Retinal pigment epithelial cell (primary cell): ENCODE data around the gene PFKM.
A peak's percentile ranks its signal among the peaks of the same experiment; 100 is the strongest.

Source experiments
- DNase-seq: peaks from one replicate; pipeline ENCODE4 v3.0.0-alpha.2; 2010; ENCODE audit warnings: low read depth
- H3K4me3 ChIP-seq: 2 replicates; pipeline ENCODE4 v1.5.1; 2011; ENCODE audit warnings: mild to moderate bottlenecking, low read length, control low read depth, moderate library complexity
- CTCF ChIP-seq: conservative IDR thresholded peaks from 2 replicates; pipeline ENCODE4 v1.5.1; 2011; ENCODE audit warnings: low read depth, low read length, control low read depth, inconsistent platforms

PFKM gene

GRCh38 chr12:48185181-48185919 lies 66.2 kb downstream of the PFKM start:
- no peak for DNase-seq
- TF ChIP-seq CTCF: no peak
- H3K4me3 ChIP-seq: no peak overlapping the region

GRCh38 chr12:48187916-48188695 lies 68.9 kb downstream of the PFKM start:
- no peak overlapping the region for H3K4me3 ChIP-seq
- TF ChIP-seq CTCF: no peak

GRCh38 chr12:48189331-48190125 lies 70.4 kb downstream of the PFKM start:
- no peak overlapping the region for H3K4me3 ChIP-seq
- no peak for DNase-seq
- TF ChIP-seq CTCF: peak; percentile 92

More at GRCh38 chr12:48187916-48188695, 68.9 kb downstream of the PFKM start:
- DNase-seq: no peak

GRCh38 chr12:48191096-48191495 lies 71.9 kb downstream of the PFKM start:
- no peak overlapping the region for H3K4me3 ChIP-seq
- no peak for DNase-seq
- TF ChIP-seq CTCF: no peak

- no peak for TF ChIP-seq CTCF
- no peak for DNase-seq
- no peak overlapping the region for H3K4me3 ChIP-seq
These were observed 73.7 kb downstream of the PFKM start for GRCh38 chr12:48192861-48193260.

GRCh38 chr12:48193623-48194022 lies 74.5 kb downstream of the PFKM start:
- H3K4me3 ChIP-seq: no peak overlapping the region
- TF ChIP-seq CTCF: no peak
- no peak for DNase-seq
